OCI-LY7 (cell line): Measurements from ENCODE around the gene KLHL41. TPM values are rescaled to one million over a fixed set of nuclear protein-coding genes. Genes with fewer than 3 reads are reported as not detected.

Source experiments
- BruUV-seq: library from RNA; stranded (reverse); fragments of 400-500 nt; replicated peaks from 2 replicates; lab custom pipeline; 2021; lab: Mats Ljungman, UMichigan
- CTCF ChIA-PET: fragments of 300-600 bp; sonication (Branson Sonifier 250); formaldehyde crosslinking; loops from one replicate; lab custom pipeline; 2022; ENCODE audit warnings: antibody characterized with exemption; ENCODE audit not compliant: unreplicated experiment; lab: Charles Lee
- POLR2A ChIA-PET: fragments of 300-600 bp; sonication (Branson Sonifier 250); formaldehyde crosslinking; loops from one replicate; lab custom pipeline; 2022; ENCODE audit warnings: antibody characterized with exemption; lab: Charles Lee
- DNase-seq: peaks from one replicate; pipeline ENCODE4 v3.0.0-alpha.2; 2015; ENCODE audit warnings: low spot score
- H2AFZ ChIP-seq: fragments of 200-600 bp; sonication (generic), shearing (Covaris generic); 2 replicates; pipeline ENCODE4 v1.6.1; 2014; ENCODE audit warnings: mild to moderate bottlenecking, antibody characterized with exemption, low read length, moderate library complexity
- H3K27ac ChIP-seq: fragments of 200-600 bp; sonication (generic); 2 replicates; pipeline ENCODE4 v1.5.1; 2014; ENCODE audit warnings: mixed run types, low read depth, mild to moderate bottlenecking, moderate library complexity, low read length, inconsistent platforms; ENCODE audit not compliant: poor library complexity, severe bottlenecking
- H3K36me3 ChIP-seq: fragments of 200-600 bp; sonication (generic); 2 replicates; pipeline ENCODE4 v1.6.1; 2014; ENCODE audit warnings: mild to moderate bottlenecking, antibody characterized with exemption, low read length, moderate library complexity, mixed read lengths; ENCODE audit not compliant: insufficient read depth
- H3K4me1 ChIP-seq: fragments of 200-600 bp; sonication (generic); 2 replicates; pipeline ENCODE4 v1.5.1; 2014; ENCODE audit warnings: mild to moderate bottlenecking, low read length; ENCODE audit not compliant: insufficient read depth, poor library complexity, severe bottlenecking
- H3K4me2 ChIP-seq: fragments of 200-600 bp; sonication (generic); 2 replicates; pipeline ENCODE4 v1.6.1; 2014; ENCODE audit warnings: mild to moderate bottlenecking, low read length
- H3K4me3 ChIP-seq: fragments of 200-600 bp; sonication (generic); 2 replicates; pipeline ENCODE4 v1.5.1; 2014; ENCODE audit warnings: mild to moderate bottlenecking, low read depth, low read length; ENCODE audit not compliant: poor library complexity, severe bottlenecking
- H3K79me2 ChIP-seq: fragments of 200-600 bp; sonication (generic); 2 replicates; pipeline ENCODE4 v1.6.1; 2016; ENCODE audit warnings: low read depth, mild to moderate bottlenecking, low read length, moderate library complexity, mixed read lengths; ENCODE audit not compliant: insufficient read depth
- H3K9me2 ChIP-seq: fragments of 200-600 bp; sonication (generic); 2 replicates; pipeline ENCODE4 v1.6.1; 2016; ENCODE audit warnings: mild to moderate bottlenecking, low read length, mixed read lengths; ENCODE audit not compliant: insufficient read depth
- H3K9me3 ChIP-seq: fragments of 200-600 bp; sonication (generic); 2 replicates; pipeline ENCODE4 v1.6.1; 2014; ENCODE audit warnings: mild to moderate bottlenecking, mixed run types, low read length, mixed read lengths
- H4K20me1 ChIP-seq: fragments of 200-600 bp; sonication (generic); 2 replicates; pipeline ENCODE4 v1.6.1; 2014; ENCODE audit warnings: mild to moderate bottlenecking, antibody characterized with exemption, low read length, moderate library complexity, mixed read lengths; ENCODE audit not compliant: insufficient read depth
- EZH2phosphoT487 ChIP-seq: fragments of 200-600 bp; sonication (generic); IDR thresholded peaks from 2 replicates; pipeline ENCODE4 v1.6.1; 2018; ENCODE audit warnings: low read depth, borderline replicate concordance, mild to moderate bottlenecking, mixed run types, antibody characterized with exemption, low read length, moderate library complexity, mixed read lengths
- intact Hi-C: fragments of 100-400 bp; cut with micrococcal nuclease; formaldehyde crosslinking; loops from one replicate; pipeline ENCODE4 v1.10.0; 2022; ENCODE audit not compliant: unreplicated experiment
- total RNA-seq, 2 experiments: library from RNA; depleted of rRNA in 1 of 2; stranded (reverse); fragments of >200 nt in 1 of 2; shearing (Covaris generic) in 1 of 2; gene quantifications; 2 replicates each; pipeline ENCODE4 v1.2.3, GENCODE V29; 2014 to 2022
- TF ChIP-seq, protein P1 (sequence below): fragments of 200-600 bp; sonication (generic); conservative IDR thresholded peaks from 2 replicates; pipeline ENCODE4 v1.5.1; 2014; ENCODE audit warnings: mild to moderate bottlenecking, antibody characterized with exemption, low read length, moderate library complexity, mixed read lengths

Gene KLHL41
- total RNA-seq, 2 experiments from 2014 or later: not detected

DNA sequence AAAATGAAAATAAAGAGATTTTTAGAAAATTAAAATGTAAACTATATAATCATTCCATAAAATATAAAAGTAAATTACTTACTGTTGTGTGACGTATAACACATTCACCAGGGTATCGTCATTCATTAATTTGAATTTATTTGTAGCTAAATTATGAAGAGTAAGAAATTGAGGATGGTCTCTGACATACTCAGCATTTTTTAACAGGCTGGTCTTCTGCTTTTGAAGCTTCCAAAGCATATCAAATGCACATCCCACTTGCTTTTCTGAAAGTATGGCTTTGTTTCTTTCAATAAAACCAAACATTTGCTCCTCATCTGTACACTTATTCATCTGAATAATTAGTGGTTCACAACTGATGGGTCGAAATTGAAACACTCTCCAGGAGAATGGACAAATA lies 62.1 kb downstream of the KLHL41 start:
- no peak for TF ChIP-seq EZH2phosphoT487
- TF ChIP-seq, protein P1, sequence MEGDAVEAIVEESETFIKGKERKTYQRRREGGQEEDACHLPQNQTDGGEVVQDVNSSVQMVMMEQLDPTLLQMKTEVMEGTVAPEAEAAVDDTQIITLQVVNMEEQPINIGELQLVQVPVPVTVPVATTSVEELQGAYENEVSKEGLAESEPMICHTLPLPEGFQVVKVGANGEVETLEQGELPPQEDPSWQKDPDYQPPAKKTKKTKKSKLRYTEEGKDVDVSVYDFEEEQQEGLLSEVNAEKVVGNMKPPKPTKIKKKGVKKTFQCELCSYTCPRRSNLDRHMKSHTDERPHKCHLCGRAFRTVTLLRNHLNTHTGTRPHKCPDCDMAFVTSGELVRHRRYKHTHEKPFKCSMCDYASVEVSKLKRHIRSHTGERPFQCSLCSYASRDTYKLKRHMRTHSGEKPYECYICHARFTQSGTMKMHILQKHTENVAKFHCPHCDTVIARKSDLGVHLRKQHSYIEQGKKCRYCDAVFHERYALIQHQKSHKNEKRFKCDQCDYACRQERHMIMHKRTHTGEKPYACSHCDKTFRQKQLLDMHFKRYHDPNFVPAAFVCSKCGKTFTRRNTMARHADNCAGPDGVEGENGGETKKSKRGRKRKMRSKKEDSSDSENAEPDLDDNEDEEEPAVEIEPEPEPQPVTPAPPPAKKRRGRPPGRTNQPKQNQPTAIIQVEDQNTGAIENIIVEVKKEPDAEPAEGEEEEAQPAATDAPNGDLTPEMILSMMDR: no peak
- H3K9me3 ChIP-seq: no peaks in the 10 kb centered on the region
- H3K9me2 ChIP-seq: no peaks in the 10 kb centered on the region
- no peak overlapping the region for H3K27ac ChIP-seq
- no TSS peak for BruUV-seq
- H3K79me2 ChIP-seq: peaks cover 50% of the 10 kb centered on the region
- CTCF ChIA-PET: no interaction called here
- no peak for DNase-seq
- peaks cover 19% of the 10 kb centered on the region for H3K4me1 ChIP-seq
- H2AFZ ChIP-seq: no peak overlapping the region
- peaks cover 39% of the 10 kb centered on the region for H3K36me3 ChIP-seq
- peak overlapping the region; percentile 95 for H3K4me2 ChIP-seq
- H4K20me1 ChIP-seq: peaks cover 5% of the 10 kb centered on the region; the same call in 1 of the 2 replicates
- peak overlapping the region; percentile 92 for H3K4me3 ChIP-seq
- POLR2A ChIA-PET: interaction anchor here (0.8 to 2.8 kb wide), 4 partner anchors 12 to 36 kb away, joined by 3 to 39 read pairs (median 4); partner anchors contain the start of gene PPIG
- intact Hi-C loops: no loop called here

- TF ChIP-seq, protein P1: no peak
- no peak for TF ChIP-seq EZH2phosphoT487
- Histone ChIP-seq H4K20me1 (peaks cover 5% of the 10 kb centered on the region; the same call in 1 of the 2 replicates), H3K4me2 (peak overlapping the region; percentile 95), H3K4me1 (peaks cover 19% of the 10 kb centered on the region), H3K4me3 (peak overlapping the region; percentile 92), H3K9me2 (no peaks in the 10 kb centered on the region), H3K27ac (no peak overlapping the region), H3K9me3 (no peaks in the 10 kb centered on the region), H2AFZ (no peak overlapping the region), H3K79me2 (peaks cover 50% of the 10 kb centered on the region), H3K36me3 (peaks cover 34% of the 10 kb centered on the region)
- BruUV-seq: no TSS peak
- POLR2A ChIA-PET: interaction anchor here (0.7 to 2.8 kb wide), 9 partner anchors 11 to 232 kb away, joined by 3 to 39 read pairs (median 4); partner anchors contain the start of gene PPIG
- CTCF ChIA-PET: no interaction called here
- DNase-seq: no peak
- intact Hi-C loops: no loop called here
Observed at GRCh38 chr2:169572189-169572588, 62.7 kb downstream of the KLHL41 start.

GRCh38 chr2:169572821-169573159 lies 63.3 kb downstream of the KLHL41 start:
- H4K20me1 ChIP-seq: peaks cover 5% of the 10 kb centered on the region; the same call in 1 of the 2 replicates
- CTCF ChIA-PET: interaction anchor here (1.1 kb wide), 1 partner anchor 42 kb away, joined by 3 read pairs; no protein-coding TSS in a partner anchor
- POLR2A ChIA-PET: interaction anchor here (0.7 to 2.8 kb wide), 9 partner anchors 10 to 231 kb away, joined by 3 to 39 read pairs (median 4); partner anchors contain the start of gene PPIG
- peaks cover 45% of the 10 kb centered on the region for H3K79me2 ChIP-seq
- intact Hi-C loops: loop anchor here (1.0 kb wide), 1 partner anchor 12 kb away; the partner anchor contains the start of gene PPIG
- no peak for DNase-seq
- no peaks in the 10 kb centered on the region for H3K9me2 ChIP-seq
- peak overlapping the region; percentile 56 for H3K27ac ChIP-seq
- no peaks in the 10 kb centered on the region for H3K9me3 ChIP-seq
- peaks cover 28% of the 10 kb centered on the region for H3K36me3 ChIP-seq
- no peak for TF ChIP-seq EZH2phosphoT487
- TF ChIP-seq, protein P1: no peak
- peak overlapping the region; percentile 95 for H3K4me2 ChIP-seq
- H3K4me1 ChIP-seq: peaks cover 19% of the 10 kb centered on the region
- peak overlapping the region; percentile 92 for H3K4me3 ChIP-seq
- BruUV-seq: no TSS peak
- H2AFZ ChIP-seq: peak overlapping the region; percentile 95
